HG02885 (cell line): ENCODE data around the gene STAT2.
"Not testable (repeated sequence)": the region's sequence is repeated elsewhere in the genome, so short reads cannot be mapped to it uniquely, and the experiment has no call there.

Experiments
- ATAC-seq: cut with Tn5 transposase; IDR thresholded peaks from one replicate; pipeline ENCODE4 v1.9.1; 2021; ENCODE audit warnings: mild to moderate bottlenecking; ENCODE audit not compliant: unreplicated experiment, poor library complexity

STAT2 gene

GRCh38 chr12:56332512-56333196 is 27.3 kb downstream of the STAT2 start:
- no peak for ATAC-seq

DNA sequence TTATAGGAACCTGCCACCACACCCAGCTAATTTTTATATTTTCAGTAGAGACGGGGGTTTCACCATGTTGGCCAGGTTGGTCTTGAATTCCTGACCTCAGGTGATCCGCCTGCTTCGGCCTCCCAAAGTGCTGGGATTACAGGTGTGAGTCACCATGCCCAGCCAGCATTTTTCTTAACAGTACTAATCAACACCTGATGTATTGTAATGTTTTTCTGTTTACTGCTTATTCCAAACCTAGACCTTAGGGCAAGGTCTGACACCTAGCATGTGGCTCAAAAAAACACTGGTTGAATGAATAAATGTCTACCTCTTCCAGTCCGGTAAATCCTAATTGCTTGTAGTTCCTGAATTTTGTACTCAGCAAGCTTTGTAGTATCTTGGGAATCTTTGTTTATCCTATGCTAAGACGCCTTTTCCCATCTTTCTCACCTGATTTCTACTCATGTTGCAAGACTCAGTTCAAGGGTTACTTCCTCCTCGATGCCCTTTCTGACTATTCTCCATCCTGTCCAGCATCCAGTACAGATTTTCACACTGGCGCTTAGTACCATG is 28.9 kb downstream of the STAT2 start:
- ATAC-seq, result no peak

DNA sequence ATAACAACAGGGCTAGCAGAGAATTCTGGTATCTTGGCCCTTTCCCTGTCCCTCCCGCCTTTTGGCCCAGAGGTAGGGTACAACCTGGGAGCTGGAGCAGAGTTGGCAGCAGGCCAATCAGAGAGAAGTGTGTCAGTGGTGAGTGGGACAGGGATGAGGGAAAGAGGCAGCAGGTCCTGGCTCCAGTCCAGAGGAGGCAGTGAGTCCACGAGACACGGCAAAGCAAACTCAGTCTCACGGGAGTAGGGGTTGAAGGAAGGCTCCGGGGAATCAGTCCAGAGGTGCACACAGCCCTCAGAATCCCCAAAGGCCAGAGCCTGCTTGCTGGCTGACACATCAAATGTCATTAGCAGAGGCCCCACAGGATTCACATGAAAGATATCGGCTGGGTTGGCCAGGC is 33.4 kb downstream of the STAT2 start:
- no peak for ATAC-seq

GRCh38 chr12:56326126-56326525 is 33.8 kb downstream of the STAT2 start:
- no peak for ATAC-seq

GRCh38 chr12:56324206-56324605 is 35.7 kb downstream of the STAT2 start:
- no peak for ATAC-seq

DNA sequence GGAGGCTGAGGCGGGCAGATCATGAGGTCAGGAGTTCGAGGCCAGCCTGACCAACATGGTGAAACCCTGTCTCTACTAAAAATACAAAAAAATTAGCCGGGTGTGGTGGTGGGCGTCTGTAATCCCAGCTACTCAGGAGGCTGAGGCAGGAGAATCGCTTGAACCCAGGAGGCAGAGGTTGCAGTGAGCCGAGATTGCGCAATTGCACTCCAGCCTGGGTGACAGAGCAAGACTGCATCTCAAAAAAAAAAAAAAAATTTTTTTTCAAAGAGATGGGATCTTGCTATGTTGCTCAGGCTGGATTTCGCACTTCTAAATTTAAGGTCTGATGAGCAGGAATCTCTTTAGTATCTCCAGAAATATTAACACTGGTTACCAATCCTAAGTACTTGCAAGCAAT is 38.3 kb downstream of the STAT2 start:
- not testable (repeated sequence) for ATAC-seq

- no peak for ATAC-seq
Observed at GRCh38 chr12:56321027-56321426, 38.9 kb downstream of the STAT2 start.

DNA sequence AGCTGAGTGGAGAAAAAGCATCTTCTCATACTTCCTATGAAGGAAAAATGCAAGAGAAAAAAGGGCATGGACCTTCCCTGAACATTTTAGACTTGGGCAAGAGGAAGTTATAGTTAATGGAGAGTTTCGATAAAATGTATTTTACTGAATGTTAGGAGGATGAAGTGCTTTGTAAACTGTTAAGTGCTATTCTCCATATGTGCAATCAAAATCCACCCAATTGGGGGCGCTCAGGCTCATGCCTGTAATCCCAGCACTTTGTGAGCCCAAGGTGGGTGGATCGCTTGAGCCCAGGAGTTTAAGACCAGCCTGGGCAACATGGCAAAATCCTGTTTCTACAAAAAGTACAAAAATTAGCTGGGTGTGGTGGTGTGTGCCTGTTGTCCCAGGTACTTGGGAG is 42.2 kb downstream of the STAT2 start:
- no peak for ATAC-seq

- ATAC-seq, result peak; percentile 91
Observed at GRCh38 chr12:56315622-56316473, 44.1 kb downstream of the STAT2 start, which contains the start of gene CNPY2. CNPY2 (minus strand) TSS chr12:56315988; CDS start chr12:56315217, 771 bp downstream.

DNA sequence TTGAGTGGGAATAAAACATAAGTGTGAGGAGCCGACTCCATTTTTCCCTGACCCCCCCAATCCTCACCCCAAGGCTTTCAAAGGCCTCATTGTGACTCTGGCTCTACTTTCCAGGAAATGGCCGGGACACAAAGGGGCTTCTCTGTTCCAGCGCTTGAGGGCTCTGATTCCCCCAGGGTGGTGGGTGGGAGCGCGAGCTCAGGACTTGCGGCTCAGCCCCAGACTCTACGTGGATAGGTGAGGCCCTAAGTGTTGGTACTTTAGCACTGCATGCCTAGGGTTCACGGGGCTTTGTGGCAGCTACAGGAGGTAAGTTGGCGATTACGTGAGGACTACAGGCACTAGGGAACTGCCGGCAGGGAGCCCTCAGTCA is 44.7 kb downstream of the STAT2 start:
- ATAC-seq, result no peak

GRCh38 chr12:56311003-56311402 is 48.9 kb downstream of the STAT2 start:
- no peak for ATAC-seq

DNA sequence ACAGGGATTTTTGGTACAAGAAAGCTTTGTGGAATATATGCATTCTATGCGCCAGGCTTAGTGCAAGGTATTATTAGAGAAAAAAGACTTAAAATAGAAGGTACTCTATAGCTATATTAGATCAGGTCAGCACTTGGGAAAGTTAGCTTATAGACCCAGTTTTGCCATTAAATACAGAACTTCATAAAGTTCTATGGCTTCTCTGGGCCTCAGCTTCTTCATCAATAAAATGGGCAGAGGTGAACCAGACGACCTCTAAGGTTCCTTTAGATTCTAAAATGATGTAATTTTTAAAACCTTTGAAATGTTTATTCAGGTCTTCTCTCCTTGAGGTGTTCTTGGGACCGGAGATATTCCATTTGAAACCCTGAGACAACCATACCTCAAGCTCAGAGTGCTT is 51.2 kb downstream of the STAT2 start:
- no peak for ATAC-seq

DNA sequence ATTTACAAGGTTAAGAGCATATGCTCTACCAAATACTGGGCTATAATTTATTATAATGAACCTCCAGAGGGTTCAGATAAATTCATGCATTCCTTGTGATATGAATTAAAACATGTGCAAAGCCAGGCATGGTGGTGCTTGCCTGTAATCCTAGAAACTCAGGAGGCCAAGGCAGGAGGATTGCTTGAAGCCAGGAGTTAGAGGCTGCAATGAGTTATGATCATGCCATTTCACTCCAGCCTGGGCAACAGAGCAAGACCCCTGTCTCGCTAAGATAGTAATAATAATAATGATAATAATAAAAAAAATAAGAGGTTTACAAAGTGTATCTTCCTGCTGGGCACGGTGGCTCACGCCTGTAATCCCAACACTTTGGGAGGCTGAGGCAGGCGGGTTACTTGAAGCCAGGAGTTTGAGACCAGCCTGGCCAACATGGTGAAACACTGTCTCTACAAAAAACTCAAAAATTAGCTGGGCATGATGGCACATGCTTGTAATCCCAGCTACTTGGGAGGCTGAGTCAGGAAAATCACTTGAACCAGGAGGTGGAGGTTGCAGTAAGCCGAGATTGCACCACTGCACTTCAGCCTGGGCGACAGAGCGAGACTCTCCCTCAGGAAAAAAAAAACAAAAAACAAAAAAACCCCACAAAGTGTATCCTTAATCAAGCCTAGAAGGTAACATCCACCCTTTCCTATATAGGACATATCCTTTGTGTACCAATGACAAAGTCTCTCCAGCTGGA is 52.5 kb downstream of the STAT2 start:
- no peak for ATAC-seq

DNA sequence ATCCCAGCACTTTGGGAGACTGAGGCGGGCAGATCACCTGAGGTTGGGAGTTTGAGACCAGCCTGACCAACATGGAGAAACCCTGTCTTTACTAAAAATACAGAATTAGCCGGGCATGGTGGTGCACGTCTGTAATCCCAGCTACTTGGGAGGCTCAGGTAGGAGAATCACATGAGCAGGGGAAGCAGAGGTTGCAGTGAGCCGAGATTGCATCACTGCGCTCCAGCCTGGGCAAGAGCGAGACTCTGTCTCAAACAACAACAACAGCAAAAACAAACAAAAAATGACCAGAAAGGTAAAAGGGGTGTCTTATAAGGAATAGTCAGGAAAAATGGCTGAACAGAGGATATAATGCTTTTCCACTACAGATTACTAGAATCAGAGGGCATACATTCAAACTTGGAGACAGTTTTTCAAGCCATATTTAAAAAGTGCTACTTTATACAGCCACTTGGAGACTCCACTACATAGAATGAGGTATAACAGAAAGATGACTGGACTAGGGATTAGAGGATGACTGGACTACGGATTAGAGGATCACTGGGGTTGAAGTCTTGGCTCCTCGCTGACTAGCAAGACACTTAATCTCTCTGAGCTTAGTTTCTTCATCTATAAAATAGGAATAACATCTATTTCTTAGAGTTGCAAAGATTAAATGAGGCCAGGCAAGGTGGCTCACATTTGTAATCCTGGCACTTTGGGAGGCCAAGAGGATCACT is 54.9 kb downstream of the STAT2 start:
- no peak for ATAC-seq

GRCh38 chr12:56304276-56304675 is 55.6 kb downstream of the STAT2 start:
- no peak for ATAC-seq

- ATAC-seq, result no peak
Observed at GRCh38 chr12:56300644-56301464, 59.1 kb downstream of the STAT2 start.

DNA sequence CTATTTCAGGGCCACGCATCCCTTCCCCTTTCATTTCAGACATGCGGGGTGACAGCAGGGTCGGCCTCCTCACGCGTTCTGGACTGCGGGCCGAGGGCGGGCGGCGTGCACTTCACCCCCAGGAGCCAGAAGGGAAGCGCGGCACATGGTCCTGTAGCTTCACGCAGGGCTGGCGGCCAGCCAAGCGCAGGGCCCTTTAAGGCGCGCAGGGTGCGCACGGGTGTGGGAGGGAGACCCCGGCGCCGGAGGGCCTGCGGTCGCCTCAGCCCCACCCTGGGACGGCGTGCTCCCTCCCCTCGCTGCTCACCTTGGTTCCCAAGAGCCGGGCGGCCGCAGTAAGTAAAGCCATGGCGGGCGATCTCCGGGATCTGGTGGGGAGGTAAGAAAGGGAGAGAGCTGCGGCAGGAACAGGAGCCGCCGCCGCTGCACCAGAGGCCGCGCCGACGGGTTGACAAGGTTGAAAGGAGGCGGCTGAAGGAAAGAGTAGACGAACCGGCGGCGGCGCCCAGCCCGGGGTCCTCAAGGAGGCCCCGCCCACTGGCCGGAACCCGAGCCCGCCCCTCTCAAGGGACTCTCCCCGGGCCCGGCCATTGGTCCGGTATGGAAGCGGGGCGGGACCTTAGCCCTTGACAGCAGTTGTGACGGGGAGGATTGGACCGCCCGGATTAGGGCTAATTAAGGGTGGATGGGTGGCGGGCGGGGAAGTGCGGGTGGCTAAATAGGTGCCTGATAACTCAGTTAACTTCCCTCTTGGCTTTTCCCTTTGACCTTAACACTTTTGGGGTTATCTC is 59.9 kb downstream of the STAT2 start, which contains the start of gene CS:
TSS of gene CS (minus strand) at position 478 of the 791 bp plus-strand sequence. CDS start at position 349, 129 bp downstream.
- peak; percentile 94 for ATAC-seq

DNA sequence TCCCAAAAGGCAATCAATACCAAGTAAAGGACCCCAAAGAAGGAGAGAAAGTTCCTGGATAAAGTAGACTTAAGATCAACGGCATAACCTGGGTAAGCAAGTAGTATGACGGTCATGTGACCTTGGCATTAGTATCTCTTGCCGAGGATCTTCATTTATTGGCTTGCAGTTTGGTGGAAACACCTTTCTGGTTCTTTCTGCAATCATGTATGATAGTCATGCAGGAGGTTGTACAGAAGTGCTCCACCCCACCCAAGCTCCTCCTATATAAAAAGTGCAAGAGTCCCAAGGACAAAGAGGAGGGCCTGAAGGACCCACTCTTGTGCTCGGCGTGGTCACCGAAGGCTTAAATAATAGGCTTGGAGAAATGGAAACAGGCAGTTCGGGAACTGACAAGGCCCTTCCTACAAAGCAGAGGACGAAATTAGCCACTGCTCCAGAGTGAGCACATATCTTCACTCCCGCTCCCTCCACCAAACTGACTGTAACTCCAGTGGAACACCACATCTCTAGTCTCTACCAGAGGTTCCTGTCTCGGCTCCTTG is 60.5 kb downstream of the STAT2 start:
- ATAC-seq, result peak; percentile 9
